Gastroesophageal sphincter (tissue), 3 donors: Measurements from ENCODE around the gene MAP1LC3B.

Experiments used
- CTCF ChIP-seq, 4 experiments: fragments of 200-600 bp in 2 of 4; fragments of 450-650 bp in 2 of 4; sonication (generic) in 1 of 4; IDR thresholded peaks; one replicate each; pipeline ENCODE4 v1.5.1; 2017 to 2019; ENCODE audit warnings: antibody characterized with exemption in 4 of 4, mild to moderate bottlenecking in 2 of 4, moderate library complexity in 2 of 4
- EP300 ChIP-seq: sonication (generic); formaldehyde crosslinking; IDR thresholded peaks from one replicate; pipeline ENCODE4 v1.6.1; 2017; ENCODE audit warnings: antibody characterized with exemption, mild to moderate bottlenecking
- POLR2A ChIP-seq, 2 donors: fragments of 450-650 bp; IDR thresholded peaks; one replicate each; pipeline ENCODE4 v1.6.1; 2017; ENCODE audit warnings: antibody characterized with exemption in 2 of 2, mild to moderate bottlenecking in 2 of 2, moderate library complexity in 1 of 2
- POLR2AphosphoS5 ChIP-seq: sonication (generic); formaldehyde crosslinking; IDR thresholded peaks from one replicate; pipeline ENCODE4 v1.6.1; 2017; ENCODE audit warnings: antibody characterized with exemption

- TF ChIP-seq CTCF (IDR thresholded peaks at IDR 0.05) (no peak), POLR2A (IDR thresholded peaks at IDR 0.05) (no peak), POLR2AphosphoS5 (no peak), EP300 (no peak)
Observed at GRCh38 chr16:87343753-87344050, 48.4 kb upstream of the MAP1LC3B start.
